ACHN (cell line): ENCODE results near the gene MAGI3.
A peak's percentile ranks its signal among the peaks of the same experiment; 100 is the strongest.
"Not testable (repeated sequence)": the region's sequence is repeated elsewhere in the genome, so short reads cannot be mapped to it uniquely, and the experiment has no call there.

Source experiments
- DNase-seq: peaks from one replicate; pipeline ENCODE4 v3.0.0-alpha.2; 2015
- in situ Hi-C: cut with HindIII; loops from 2 replicates; pipeline ENCODE4 v1.10.0; 2017; ENCODE audit warnings: low sequenced_read_pairs, low pct_ligation_motif_present, low pct_unique_long_range_greater_than_20kb

The MAGI3 gene

DNA sequence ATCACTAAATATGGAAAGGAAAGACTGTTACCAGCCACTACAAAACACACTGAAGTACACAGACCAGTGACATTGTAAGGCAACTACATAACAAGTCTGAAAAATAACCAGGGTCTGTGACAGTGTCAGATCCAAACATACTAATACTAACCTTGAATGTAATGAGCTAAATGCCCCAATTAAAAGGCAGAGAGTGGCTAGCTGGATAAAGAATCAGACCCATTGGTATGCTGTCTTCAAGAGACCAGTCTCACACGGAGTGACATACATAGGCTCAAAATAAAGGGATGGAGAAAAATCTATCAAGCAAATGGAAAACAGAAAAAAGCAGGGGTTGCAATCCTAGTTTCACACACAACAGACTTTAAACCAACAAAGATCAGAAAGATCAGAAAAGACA, 100.1 kb downstream of the MAGI3 start:
- in situ Hi-C loops = no loop called here
- no peak for DNase-seq

DNA sequence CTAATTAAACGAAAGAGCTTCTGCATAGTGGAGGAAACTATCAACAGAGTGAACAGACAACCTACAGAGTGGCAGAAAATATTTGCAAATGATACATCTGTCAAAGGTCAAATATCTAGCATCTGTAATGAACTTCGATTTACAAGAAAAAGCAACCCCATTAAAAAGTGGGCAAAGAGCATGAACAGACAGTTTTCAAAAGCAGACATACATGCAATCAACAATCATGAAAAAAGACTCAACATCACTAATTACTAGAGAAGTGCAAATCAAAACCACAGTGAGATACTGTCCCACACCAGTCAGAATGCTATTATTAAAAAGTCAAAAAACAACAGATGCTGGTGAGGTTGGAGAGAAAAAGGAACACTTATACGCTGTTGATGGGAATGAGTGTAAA, 103.2 kb downstream of the MAGI3 start:
- DNase-seq = no peak
- in situ Hi-C loops = no loop called here

DNA sequence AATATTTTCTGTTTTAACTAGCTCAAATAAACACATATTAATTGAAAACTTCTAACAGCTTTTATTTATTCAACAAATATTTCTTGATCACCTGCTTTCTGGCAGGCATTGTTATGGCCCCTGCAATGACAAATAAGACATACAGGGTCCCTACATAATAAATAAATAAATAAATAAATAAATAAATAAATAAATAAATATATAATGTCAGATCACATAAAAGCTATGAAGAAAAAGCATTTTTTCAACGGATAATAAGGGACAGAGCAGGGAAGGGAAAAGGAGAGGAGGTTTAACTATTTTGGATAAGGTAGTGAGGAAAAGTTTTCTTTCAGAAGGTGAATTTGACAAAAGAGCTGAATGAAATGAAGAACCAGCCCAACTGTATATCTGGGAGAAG, 115.0 kb downstream of the MAGI3 start:
- DNase-seq = no peak
- in situ Hi-C loops = no loop called here

DNA sequence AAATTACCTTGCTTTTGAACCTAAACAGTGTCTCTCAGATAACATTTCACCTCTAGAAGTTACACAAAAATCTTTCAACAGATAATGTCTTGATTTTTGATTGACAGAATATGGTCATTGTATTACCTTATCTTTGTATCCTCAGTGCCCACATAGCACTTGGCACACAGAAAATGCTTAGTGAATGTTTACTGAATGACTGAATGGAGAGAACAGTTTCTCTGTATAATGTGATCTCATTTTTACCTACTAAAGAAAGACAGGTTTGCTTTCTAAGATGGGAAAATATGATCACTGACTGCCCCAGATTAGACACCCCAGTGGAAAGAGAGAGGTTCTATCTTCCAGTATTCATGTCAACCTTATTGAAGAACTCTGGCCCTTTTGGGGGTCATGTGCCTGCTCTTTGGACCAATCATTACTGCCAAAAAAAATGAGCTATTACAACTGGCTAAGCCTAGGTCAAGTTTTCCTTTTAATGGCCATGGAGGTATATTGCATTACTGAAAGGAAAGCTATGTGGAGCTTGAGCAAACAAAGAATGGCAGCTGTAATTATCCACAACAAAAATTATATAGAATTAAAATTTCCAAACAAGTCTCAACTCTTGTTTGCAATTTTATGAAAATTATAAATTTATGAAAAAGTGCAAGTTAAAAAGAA, 117.4 kb downstream of the MAGI3 start:
- DNase-seq = no peak

DNA sequence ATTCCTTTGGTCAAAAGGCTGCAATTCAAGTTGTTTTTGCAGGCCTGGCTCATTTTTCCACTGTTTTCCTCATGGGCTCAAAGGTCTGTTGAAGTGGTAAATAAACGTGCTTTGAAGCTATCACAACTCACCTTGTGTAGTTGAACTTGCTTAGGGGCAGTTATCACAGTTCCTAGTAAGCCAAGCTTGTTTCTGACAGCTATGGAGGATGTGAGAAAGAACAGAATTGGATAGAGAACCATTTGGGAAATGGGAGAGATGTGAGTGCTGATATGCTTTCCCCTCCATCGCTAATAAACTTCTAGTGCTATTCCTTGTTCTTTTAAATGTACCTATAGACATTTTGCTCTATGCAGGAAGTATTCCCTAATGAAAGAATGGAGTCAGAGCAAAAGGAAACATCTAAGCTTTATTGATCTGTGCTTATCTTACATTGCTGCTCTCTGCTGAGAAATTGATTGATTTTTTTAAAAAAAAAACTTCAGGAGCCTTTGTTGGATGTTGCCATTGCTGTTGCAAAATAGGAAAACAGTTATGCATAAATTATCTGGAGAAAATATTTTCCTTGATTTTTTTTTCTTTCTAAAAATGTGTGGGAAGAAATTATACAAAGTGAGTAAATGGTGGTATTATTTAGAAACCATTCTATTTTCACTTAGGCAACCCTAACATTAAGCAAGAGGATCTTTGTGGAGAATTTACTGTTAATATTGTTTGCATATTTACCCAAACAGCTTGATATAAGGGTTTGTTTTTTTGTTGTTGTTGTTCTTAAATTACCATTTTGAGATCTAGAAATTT, 118.2 kb downstream of the MAGI3 start:
- in situ Hi-C loops = no loop called here
- no peak for DNase-seq

More for the DNA sequence above, 117.4 kb downstream of the MAGI3 start:
- in situ Hi-C loops = no loop called here

DNA sequence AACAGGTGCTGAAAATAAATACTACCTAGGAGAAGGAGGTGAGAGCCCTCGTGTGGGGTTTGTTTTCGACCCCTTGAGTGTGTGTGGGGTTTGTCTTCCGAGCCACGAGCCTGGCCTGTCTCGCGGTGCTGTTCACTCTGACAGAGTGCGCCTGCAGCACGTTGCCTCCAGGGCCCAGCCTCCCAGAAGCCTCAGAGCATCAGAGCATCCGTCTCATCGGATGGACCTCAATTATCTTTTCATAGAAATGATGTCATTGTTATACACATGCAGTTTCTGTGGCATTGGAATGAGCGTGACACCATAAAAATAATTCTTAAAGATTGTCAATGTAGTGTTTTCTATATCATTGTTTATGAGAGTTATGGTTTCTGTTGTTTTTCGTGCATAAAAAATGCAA, 119.5 kb downstream of the MAGI3 start:
- DNase-seq, in situ Hi-C loops: not testable (repeated sequence)

DNA sequence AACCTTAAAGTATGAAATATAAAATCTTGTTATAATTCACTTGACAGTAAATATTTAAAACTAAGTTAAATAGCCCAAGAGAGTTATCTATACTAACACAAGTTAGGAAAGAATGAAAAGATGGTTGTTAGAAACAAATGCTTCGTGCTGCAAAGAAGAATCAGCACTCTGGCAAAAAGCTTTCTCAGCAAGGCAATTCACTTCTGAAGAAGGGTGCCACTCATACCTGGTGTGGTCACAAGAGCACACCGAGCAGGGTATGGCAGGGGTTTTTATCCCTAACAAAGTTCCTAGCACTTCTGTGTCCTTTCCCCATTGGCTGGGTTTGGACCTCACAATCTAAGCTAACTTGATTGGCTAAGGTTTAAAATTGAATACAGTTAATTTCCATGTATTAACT, 121.0 kb downstream of the MAGI3 start:
- in situ Hi-C loops = no loop called here

DNA sequence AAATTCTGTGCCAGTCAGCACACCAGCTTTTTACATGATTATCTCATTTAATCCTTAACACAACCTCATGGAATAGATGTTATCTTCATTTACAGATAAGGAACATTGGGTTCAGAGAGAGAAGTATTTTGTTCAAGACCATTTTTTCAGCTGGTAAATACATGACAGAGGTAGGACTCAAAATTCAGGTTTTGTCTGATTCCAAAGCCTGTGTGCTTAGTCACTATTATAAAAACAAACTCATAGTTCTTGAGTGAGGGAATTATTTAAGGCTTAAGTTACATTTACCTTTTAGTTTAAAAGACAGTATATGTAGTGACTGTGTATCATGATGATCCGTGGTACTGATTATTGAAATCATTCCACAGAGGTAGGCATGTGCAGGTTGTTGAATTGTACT, 125.2 kb downstream of the MAGI3 start:
- in situ Hi-C loops = no loop called here
- DNase-seq = no peak

More for the DNA sequence above, 121.0 kb downstream of the MAGI3 start:
- DNase-seq = no peak

DNA sequence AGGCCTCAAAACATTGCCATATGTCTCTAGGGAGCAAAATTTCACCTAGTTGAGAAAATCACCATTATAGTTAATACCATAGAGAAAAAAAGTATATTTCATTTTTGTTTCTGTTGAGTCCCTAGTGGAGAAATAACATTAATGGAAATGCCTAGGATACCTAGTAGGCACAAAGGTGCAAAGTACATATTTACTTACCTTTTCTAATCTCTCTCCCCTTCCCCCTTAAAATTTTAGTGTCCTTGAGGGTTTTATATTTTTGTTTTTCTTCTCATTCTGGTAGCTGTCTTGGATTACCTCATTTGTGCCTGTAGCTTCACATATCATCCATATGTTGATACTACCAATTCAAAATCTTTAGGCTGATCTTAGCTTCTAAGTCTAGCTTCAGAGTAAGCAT, 127.0 kb downstream of the MAGI3 start:
- in situ Hi-C loops = no loop called here
- no peak for DNase-seq

DNA sequence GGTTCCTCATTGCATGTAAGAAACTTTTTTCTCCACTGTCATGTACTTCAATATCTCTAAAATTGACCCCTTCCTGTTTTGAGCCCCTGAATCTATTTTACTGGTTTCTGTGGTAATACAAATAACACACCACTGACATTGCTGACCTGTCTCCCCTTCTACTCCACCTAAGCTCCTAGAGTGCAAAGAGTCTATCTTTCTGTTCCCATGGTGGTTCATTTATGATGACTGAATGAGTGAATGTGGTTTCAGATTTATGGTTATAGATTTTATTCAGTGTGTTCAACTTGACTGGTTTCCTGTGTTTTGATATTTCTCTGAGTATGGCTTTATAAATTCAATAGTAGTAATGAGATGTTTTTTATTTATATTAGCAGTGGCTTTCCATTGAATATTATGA, 127.7 kb downstream of the MAGI3 start:
- DNase-seq = no peak
- in situ Hi-C loops = no loop called here

DNA sequence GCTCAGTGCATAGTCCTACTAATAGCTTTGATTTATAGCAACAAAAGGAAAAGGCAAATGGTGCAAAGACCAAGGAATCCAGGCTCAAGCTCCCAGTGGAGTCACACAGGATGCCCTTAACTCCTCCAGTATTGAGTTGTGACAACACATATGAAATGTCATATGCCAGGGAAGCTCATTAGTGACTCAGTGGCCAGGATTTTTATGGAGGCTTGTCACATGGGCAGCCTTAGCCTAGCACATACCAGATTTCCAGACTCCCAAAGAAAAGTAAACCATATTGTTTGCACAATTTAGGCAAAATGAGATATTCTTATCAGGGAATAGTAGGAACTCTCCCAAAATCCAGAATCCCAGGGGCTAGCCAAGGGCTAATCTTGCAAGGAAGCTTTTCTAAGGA, 129.2 kb downstream of the MAGI3 start:
- DNase-seq = peak; percentile 6
- in situ Hi-C loops = no loop called here

DNA sequence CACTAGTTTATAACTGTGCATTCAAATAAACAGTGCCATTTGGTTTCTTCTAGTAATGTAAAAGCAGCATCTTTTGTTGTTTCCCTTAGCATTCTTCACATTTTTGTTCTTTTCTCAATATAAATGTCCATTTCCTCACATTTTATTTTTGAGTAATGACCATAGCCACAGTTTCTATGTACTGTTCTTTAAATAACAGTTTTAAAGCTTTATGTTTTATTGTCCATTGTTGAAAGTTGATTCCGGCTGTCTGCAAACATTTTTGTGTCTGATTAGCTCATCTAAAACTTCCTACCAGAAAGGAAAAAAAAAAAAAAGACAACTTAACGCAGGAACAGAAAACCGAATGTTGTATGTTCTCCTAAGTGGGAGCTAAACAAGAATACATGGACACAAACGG, 139.7 kb downstream of the MAGI3 start:
- DNase-seq = no peak
- in situ Hi-C loops = no loop called here

DNA sequence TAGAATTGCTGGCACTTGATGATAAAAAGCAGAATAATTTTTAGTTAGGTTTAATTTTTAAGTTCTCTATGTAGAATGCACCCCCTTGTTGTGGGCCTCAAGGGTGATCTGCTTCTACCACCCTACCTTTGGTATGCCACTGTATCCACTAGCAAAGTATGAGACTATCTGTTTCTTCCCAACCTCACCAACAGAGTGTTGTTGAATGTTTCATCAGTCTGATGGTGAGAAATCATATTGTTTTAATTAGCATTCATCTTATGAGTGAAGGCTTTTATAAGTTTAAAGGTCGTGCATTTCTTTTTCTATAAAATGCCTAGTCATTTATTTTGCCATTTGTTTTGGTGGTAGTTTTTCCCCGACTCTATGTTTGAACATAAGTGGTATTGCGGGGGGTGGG, 141.0 kb downstream of the MAGI3 start:
- no peak for DNase-seq
- in situ Hi-C loops = no loop called here

DNA sequence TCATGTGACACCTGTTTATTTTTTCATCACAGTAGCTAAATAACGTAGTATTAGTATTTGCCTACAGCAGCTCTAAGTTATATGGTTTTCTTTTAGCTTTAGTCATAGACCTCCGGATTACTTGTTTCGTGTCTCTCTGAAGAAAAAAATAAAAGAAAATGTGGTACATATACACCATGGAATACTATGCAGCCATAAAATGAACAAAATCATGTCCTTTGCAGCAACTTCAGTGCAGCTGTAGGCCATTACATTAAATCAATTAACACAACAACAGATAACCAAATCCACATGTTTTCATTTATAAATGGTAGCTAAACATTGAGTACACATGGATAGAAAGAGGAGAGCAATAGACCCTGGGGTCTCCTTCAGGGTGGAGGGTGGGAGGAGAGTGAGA, 142.7 kb downstream of the MAGI3 start:
- in situ Hi-C loops = no loop called here
- no peak for DNase-seq

DNA sequence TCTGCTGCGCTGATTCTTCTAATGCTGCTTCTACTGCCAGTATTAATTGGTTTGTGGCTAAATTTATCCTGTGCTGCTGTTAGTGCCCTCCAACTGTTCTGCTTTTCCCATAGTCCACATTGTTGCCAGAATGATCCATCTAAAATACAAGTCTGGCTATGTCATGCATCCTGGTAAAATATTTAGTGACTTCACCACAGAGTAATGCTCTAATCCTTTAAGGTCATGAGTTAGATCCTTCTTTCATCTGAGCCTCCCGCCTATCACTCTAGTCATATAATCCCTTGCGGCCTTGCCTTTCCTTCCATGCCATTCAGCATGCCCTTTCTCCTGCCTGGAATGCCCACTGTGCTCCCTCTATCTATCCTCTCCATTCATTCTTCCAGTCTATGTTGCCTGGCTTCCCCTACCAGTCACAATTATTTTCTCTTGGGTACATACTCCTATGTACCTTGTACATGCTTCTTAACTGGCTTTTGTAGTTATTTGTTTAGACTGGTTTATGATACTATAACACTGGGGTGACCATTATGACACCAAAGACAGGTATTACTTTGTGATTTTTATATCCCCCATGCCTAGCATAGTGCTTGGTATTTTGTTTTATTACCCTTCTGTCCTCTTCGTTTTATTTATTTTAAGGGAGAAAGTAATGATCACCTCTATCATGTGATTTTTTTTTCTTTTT, 144.0 kb downstream of the MAGI3 start:
- in situ Hi-C loops = no loop called here
- peak; percentile 35 for DNase-seq

DNA sequence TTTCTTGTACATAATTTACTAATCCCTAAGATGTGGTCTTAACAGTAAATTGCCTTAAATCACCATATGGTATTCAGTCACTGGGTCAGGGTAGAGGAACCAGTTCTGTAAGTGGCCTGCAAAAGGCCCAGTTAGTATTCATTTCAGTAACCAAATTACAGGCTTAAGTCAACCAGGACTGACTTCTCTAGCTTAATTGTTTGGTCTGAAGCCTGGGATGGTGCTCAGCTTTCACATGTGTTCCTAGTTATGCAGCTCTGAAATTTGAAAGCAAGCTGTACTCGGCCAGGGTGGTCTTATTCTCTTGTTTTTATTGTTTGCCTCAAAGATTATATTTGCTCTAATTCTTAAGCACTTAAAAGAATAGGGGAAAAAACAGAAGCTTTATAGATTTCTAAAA, 144.6 kb downstream of the MAGI3 start:
- no peak for DNase-seq
- in situ Hi-C loops = no loop called here

DNA sequence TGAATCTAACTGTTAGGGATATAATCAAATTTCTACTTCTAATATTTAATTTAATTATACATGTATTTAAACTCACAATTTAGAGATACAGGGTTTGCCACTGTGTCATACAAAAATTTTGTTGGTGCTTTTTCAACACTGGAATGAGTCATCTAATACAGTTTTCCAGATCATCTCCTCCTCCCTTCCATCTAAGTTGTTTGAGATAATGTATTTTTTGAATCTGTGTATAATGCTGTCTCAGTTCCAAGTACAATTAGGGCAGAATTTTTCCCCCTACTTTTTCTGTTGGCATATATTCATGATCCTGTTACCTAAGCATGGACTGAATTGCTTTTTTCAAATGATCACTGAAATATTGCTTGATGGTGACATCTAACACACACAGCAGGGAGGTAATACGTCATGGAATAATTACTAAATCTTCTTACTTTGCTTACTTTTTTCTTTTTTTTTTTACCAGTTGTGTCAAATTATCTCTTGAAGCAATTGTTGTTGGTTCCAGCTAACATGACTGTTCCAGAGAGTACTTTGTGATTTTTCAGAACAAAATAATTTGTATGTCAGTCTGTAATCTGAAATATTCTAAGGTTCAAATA, 146.0 kb downstream of the MAGI3 start:
- no peak for DNase-seq
- in situ Hi-C loops = no loop called here

DNA sequence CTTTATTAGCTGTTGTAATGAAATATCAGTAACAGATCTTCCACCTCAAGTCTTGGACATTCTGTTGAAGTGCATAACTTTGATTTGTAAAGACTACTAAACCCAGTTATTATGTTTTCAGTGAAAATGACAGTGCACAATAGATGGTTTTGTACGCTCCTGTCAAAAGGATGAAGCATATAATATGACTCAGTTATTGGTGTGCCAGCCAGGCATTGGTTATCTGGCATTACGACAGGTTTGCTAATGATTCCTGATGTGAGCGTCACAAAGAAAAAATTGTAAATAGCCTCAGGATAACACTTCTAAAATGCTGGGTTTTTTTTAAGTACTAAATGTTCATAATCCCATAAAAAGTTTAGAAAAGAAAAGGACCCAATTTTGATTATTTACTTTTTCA, 147.9 kb downstream of the MAGI3 start:
- DNase-seq = no peak
- in situ Hi-C loops = no loop called here

DNA sequence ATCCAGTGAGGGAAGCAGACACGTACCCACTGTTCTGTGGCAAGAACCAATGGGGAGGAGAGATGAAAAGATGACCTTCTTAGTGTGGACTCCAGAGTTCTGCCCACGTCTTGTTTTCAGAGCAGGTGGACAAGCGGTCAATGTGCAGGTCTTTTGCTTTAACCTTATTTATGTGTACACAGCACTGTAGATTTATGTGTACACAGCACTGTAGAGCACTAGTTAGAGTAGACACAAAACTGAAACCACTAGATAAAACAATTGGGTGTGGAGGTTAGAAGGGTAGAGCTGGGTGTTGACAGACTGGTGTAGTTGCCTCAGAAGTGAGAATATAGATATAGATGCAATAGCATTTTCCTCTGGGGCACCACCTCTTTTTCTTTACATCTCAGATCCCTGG, 150.0 kb downstream of the MAGI3 start:
- in situ Hi-C loops = no loop called here
- DNase-seq = no peak
